Measurements from ENCODE around the gene MAG. TPM values are rescaled to one million over a fixed set of nuclear protein-coding genes. Genes with fewer than 3 reads are reported as not detected.
A peak's percentile ranks its signal among the peaks of the same experiment; 100 is the strongest.
"Not testable (repeated sequence)": the region's sequence is repeated elsewhere in the genome, so short reads cannot be mapped to it uniquely, and the experiment has no call there.

Gene MAG
- total RNA-seq, 2 donors from 2014 or later, result not detected

DNA sequence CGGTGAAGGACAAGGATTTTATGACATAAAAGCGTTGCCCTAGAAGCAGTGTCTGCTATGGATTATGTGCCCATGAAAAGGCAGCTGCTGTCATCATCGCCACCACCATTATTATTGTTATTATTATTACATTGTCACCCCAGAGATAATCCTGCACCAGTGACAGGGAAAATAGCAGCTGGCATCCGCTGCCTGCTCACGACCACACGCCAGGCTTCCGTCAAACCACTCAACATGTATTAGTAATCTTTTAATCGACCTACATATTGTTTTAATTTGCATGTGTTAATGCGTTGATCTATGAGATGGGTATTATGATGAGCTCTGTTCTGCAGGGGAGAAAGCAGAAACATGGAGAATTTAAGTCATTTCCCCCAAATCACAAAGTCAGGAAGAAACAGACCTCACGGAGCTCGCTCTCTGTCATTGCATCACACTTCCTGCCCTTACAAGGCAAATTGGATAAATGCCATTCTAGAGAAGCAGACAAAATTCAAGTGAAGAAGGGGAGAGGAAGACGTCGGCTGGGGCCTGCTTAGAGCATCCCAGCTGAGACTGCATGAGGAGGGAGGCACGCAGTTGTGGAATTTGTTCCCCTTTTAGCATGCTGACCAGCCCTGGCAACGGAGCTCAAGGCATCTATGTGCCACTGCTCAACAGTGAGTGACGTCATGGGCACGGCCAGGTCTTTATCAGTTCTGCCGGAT lies 66.1 kb downstream of the MAG start, which contains the start of gene FFAR3:
FFAR3 (plus strand) TSS at position 594 of the 707 bp plus-strand sequence. CDS start 431 bp downstream, outside the sequence.
- peaks cover 0 to 6% of the 10 kb centered on the region in 2 donors for H3K4me1 ChIP-seq
- no peak within 1 kb of the TSS for H3K4me3 ChIP-seq
- no peaks in the 10 kb centered on the region for H3K27me3 ChIP-seq
- H3K27ac ChIP-seq, result no peak within 1 kb of the TSS
- no peaks in the 10 kb centered on the region for H3K36me3 ChIP-seq
- no peaks in the 10 kb centered on the region for H3K9me3 ChIP-seq
- DNase-seq (ENCODE audit: low spot score), result peak; percentile 66
- TF ChIP-seq, protein P1, sequence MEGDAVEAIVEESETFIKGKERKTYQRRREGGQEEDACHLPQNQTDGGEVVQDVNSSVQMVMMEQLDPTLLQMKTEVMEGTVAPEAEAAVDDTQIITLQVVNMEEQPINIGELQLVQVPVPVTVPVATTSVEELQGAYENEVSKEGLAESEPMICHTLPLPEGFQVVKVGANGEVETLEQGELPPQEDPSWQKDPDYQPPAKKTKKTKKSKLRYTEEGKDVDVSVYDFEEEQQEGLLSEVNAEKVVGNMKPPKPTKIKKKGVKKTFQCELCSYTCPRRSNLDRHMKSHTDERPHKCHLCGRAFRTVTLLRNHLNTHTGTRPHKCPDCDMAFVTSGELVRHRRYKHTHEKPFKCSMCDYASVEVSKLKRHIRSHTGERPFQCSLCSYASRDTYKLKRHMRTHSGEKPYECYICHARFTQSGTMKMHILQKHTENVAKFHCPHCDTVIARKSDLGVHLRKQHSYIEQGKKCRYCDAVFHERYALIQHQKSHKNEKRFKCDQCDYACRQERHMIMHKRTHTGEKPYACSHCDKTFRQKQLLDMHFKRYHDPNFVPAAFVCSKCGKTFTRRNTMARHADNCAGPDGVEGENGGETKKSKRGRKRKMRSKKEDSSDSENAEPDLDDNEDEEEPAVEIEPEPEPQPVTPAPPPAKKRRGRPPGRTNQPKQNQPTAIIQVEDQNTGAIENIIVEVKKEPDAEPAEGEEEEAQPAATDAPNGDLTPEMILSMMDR (IDR thresholded peaks at IDR 0.05), result no peak

DNA sequence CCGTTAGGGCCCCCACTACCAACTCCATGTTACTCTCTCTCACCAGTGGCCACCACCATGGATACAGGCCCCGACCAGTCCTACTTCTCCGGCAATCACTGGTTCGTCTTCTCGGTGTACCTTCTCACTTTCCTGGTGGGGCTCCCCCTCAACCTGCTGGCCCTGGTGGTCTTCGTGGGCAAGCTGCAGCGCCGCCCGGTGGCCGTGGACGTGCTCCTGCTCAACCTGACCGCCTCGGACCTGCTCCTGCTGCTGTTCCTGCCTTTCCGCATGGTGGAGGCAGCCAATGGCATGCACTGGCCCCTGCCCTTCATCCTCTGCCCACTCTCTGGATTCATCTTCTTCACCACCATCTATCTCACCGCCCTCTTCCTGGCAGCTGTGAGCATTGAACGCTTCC lies 66.9 kb downstream of the MAG start:
- H3K27me3 ChIP-seq, result not testable (repeated sequence)

DNA sequence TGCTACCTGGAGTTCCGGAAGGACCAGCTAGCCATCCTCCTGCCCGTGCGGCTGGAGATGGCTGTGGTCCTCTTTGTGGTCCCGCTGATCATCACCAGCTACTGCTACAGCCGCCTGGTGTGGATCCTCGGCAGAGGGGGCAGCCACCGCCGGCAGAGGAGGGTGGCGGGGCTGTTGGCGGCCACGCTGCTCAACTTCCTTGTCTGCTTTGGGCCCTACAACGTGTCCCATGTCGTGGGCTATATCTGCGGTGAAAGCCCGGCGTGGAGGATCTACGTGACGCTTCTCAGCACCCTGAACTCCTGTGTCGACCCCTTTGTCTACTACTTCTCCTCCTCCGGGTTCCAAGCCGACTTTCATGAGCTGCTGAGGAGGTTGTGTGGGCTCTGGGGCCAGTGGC lies 67.4 kb downstream of the MAG start:
- not testable (repeated sequence) for H3K4me1 ChIP-seq; H3K4me3 ChIP-seq; H3K27ac ChIP-seq; H3K36me3 ChIP-seq; H3K27me3 ChIP-seq; H3K9me3 ChIP-seq; DNase-seq (ENCODE audit: low spot score)

More for the DNA sequence above, 66.9 kb downstream of the MAG start:
- not testable (repeated sequence) for H3K4me1 ChIP-seq; H3K36me3 ChIP-seq; DNase-seq (ENCODE audit: low spot score); H3K9me3 ChIP-seq; H3K4me3 ChIP-seq; H3K27ac ChIP-seq

DNA sequence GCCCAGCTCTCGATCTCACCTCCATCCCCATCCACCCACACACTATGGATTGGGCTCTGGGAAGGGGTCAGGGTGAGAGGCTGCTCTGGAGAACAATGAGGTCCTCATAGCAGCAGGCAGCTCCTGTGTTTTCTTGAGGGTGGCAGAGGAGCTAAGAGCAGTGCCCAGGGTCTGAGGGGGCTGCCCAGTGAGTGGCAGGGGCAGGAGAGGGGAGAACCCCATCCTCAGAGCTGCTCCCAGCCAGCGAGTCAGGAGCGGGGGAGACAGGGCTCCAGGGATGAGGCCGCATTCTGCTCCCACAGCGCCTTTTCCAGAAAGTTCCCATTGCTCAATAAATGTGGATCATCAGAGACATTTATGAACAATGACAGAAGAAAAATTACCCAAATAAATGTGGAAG lies 68.1 kb downstream of the MAG start:
- H3K4me1 ChIP-seq; H3K9me3 ChIP-seq; H3K27ac ChIP-seq; DNase-seq (ENCODE audit: low spot score); H3K36me3 ChIP-seq; H3K4me3 ChIP-seq; H3K27me3 ChIP-seq: not testable (repeated sequence)

DNA sequence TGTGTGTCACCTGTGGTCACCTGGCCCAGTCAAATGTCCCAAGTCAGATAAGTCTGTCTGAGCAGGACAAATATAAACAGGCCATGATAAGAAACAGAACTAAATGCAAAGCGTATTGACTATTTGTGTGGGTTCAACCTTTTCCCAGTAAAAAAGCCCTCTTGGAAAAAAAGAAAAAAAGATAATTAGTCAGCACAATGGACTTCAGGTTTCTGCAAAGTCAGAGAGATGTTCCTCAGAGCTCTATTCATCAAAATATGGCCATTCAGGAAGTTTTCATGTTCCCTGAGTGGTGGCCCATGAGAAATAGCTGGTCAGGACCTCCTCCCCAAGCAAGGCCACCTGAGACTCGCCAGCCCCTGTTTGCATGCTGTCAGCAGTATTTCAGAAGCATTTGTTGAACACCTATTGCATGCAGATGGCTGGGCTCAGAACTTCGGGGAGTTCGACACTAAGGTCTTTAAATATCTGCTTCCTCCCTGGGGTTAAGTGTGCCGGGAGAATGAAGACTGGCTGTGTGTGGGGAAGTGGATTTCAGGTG lies 69.0 kb downstream of the MAG start:
- no peak overlapping the region for H3K4me3 ChIP-seq
- no peak for DNase-seq (ENCODE audit: low spot score)
- no peak overlapping the region for H3K27ac ChIP-seq
- H3K9me3 ChIP-seq, result no peaks in the 10 kb centered on the region
- no peaks in the 10 kb centered on the region for H3K27me3 ChIP-seq
- no peaks in the 10 kb centered on the region for H3K36me3 ChIP-seq
- TF ChIP-seq, protein P1 (IDR thresholded peaks at IDR 0.05), result no peak
- peaks cover 0 to 6% of the 10 kb centered on the region in 2 donors for H3K4me1 ChIP-seq

DNA sequence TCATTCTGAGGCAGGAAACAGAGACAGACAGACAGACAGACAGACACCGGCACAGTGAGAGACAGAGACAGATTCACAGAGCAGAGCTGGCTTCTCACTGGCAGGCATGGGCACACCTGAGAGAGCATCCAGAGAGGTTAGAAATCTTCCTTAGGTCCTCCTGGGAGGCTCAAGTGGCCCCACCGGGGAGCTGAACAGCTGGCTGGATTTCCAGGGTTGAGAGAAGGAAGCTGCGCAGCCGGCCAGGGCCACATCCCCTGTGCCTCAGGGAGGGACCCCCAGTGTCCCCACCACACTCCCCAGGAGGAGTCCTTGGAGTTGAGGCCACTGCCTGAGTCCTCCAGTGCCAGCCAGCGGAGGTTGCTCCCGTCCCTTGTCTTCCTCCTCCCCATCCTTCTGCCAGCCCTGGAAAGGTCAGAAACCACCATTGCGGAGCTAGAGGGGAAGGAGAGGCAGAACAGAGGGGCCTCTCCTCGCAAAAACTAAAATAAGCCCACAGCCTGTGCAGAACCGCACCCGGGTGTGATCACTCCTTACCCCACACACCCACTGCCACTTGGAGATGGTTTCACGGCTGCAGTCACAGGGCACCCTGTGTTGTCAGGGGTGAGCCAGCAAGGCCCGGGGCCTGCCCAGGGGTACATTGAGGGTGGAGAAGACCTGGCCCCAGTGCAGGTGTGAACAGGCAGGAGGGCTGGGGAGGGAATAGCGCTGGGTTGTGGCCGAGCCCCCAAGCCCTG lies 70.5 kb downstream of the MAG start:
- no peak overlapping the region for H3K4me3 ChIP-seq
- H3K4me1 ChIP-seq, result peaks cover 0 to 6% of the 10 kb centered on the region in 2 donors
- TF ChIP-seq, protein P1 (IDR thresholded peaks at IDR 0.05), result no peak
- DNase-seq (ENCODE audit: low spot score), result no peak
- H3K9me3 ChIP-seq, result no peaks in the 10 kb centered on the region
- no peaks in the 10 kb centered on the region for H3K27me3 ChIP-seq
- no peak overlapping the region for H3K27ac ChIP-seq
- no peaks in the 10 kb centered on the region for H3K36me3 ChIP-seq

DNA sequence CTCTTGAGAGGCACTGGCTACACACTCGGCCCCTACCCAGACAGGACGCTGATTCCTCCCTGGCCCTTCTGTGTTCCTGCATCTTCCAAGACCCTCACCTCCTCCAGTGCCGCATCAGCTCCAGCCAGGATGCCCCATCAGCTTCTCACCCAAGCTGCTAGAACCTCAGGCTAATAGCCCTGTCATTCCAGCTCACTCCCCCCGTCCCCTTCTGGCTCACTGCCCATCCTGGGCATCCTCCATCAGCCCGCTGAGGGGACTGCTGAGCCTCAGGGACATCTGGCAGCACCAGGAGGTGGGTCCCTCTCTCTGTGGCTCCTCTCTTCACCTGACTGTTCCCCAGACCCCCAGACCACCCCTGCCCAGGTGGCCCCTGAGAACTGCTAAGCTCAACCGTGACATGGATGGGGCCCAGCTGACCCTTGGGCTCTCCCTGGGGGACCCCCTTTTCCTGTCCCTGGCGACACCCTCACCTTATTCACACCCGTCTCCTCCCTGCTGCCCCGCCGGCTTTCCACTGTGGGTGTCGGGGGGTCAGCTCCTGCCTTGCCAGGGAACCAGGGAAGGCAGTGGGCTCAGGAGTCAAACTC lies 71.1 kb downstream of the MAG start:
- TF ChIP-seq, protein P1 (IDR thresholded peaks at IDR 0.05), result no peak
- Histone ChIP-seq H3K27me3 (no peaks in the 10 kb centered on the region), H3K27ac (no peak overlapping the region), H3K9me3 (no peaks in the 10 kb centered on the region), H3K4me3 (no peak overlapping the region), H3K36me3 (no peaks in the 10 kb centered on the region), H3K4me1 (peaks cover 0 to 2% of the 10 kb centered on the region in 2 donors)
- DNase-seq (ENCODE audit: low spot score), result no peak
